ENCODE results near the gene GALNT17.
"Not testable (repeated sequence)": the region's sequence is repeated elsewhere in the genome, so short reads cannot be mapped to it uniquely, and the experiment has no call there.

GALNT17 gene

DNA sequence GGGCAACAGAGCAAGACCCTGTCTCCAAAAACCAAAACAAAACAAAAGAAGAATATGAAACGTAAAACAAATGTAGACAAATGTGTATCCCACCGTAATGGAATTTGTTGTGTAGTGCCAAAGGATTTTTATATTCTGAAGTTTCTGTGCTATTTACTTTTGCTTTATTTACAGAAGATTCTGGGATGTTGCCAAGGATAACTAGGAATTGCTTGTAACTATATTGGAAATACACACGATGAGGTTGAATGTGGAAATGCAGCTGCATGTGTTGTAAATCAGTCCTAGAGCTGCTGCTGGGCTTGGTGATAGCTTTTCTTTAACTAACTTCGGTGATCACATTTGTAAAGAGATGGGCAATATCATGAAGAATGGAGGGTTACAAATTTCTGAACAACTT lies 39.5 kb downstream of the GALNT17 start:
- no peak for DNase-seq

DNA sequence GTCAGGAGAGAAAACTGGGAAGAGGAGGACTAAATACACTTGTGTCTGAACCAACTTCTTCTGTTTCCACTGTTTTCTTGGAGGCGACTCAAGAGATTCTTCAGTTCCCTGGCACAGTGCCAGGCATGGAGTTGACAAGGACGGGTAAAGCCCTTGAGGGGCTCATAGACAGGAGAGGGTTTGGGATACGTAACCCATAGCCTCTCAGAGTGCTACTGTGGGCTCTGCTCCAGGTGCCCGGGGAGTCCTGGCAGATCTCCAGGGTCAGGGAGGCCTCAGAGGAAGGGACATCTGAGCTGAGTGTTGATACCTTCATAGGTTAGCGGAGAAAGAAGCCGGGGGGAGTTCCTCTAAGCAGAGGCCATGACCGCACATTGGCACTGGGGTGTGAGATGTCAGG lies 42.0 kb downstream of the GALNT17 start:
- DNase-seq = no peak

DNA sequence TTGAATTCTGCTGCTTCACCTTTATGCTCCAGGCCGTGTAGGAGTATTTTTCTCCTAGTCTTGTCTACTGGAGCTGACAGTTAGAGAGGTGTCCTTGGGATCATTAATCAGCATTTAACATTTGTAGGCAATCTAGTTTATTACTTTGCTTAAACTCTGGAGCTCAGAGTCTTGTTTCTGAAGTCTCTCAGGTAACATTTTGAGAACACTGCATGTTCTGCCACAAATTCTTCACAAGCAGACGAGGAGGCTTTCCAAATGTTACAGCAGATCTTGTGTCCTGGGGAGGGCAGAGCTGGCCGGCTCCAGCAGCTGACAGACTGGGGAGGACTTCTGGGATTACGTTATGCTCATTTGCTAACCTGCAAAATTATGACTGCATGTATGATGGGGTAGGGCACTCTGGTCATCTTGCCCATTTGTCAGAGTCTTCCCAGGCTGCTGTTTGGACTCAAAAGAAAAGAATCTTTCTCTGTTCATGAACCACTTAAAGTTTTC lies 50.5 kb downstream of the GALNT17 start:
- DNase-seq = no peak

- DNase-seq = no peak
These were observed 52.2 kb downstream of the GALNT17 start for GRCh38 chr7:71184136-71184535.

DNA sequence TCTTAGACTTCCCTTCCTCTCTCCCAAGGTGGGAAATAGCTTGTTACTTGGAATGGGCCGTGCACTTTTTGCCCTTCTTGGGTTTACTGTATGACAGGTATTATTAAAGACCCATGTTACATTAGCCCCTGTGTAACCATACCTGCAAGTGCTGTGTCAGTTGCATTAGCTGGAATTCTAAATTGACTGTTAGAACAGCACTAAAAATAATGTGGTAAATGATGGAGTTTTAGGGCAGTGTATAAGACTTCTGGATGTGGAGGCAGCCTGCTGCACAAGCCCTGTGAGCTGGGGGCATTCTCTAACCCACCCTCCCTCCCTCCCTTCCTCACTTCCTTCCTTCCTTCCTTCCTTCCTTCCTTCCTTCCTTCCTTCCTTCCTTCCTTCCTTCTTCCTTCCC lies 52.7 kb downstream of the GALNT17 start:
- no peak for DNase-seq

DNA sequence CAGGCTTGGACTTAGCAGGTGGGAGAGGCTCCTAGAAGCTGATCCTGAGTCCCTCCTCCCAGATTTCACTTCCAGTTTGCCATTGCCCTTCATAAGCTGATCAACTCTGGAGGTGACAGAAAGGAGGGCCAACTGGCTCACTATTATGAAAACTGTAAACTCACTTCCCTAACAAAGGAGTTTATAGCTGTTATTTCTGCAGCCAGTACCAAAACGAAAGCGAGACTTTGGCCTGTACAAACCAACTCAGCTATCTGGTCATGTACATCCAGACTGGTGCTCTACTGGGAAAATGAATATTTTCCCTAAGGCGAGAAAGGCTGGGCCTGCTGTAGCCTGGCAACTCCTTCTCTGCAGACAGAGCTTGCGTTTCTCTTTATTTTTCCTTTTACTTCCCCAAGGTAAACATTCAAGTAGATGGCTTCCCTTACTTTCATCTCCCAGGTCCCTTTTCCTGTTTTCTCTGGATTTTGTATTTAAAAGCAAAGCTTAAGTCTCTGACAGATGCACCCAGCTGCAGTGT lies 54.7 kb downstream of the GALNT17 start:
- no peak for DNase-seq

DNA sequence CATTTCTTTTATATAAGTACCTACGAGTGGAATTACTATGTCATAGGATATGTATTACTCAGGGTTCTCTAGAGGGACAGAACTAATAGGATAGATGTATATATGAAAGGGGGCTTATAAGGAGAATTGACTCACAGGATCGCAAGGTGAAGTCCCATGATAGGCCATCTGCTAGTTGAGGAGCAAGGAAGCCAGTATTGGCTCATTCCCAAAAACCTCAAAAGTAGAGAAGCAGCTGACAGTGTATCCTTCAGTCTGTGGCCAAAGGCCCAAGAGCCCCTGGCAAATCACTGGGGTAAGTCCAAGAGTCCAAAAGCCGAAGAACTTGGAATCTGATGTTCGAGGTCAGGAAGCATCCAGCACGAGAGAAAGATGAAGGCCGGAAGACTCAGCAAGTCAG lies 59.8 kb downstream of the GALNT17 start:
- no peak for DNase-seq

DNA sequence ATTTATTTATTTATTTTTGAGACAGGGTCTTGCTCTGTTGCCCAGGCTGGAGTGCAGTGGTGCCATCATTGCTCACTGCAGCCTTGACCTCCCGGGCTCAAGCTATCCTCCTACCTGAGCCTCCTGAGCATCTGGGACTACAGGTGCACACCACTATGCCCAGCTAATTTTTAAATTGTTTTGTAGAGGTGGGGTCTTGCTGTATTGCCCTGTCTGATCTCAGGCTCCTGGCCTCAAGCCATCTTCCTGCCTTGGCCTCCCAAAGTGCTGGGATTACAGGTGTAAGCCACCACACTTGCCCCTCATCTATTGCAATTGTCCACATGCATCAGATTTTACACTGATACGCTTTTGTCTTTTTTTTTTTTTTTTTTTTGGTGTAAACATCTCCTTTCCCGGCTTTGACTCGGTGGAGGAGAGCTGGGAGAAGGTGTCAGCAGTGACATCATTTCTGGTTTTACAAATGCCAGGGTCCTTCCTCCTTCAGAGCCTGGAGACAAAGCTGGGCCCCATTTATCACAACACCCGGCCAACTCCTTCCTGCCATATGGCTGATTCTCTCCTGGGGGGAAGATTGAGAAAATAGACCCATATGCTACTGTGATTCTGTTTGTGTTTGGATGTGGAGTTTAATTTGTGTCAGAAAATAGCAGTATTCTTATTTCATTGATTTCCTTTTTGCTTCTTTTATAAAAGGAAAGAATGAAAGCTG lies 61.3 kb downstream of the GALNT17 start:
- no peak for DNase-seq

DNA sequence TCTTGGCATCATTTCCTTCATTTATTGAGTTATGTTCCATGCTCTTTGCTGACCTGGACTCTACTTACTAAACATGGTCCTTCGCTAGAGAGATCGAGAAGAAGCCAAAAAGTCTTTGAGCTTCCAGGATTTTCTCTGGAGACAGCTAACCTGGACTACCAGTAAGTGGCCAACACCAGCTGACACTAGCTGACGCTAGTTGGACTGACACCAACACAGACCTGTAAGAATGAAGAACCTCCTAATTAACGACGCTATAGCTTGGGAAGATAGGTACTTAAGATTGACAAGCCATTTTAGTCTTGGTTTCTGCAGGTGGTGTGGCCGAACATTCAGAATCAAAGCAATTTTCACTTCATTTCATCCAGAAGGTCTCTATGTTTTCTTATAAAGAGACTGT lies 66.4 kb downstream of the GALNT17 start:
- DNase-seq = no peak

DNA sequence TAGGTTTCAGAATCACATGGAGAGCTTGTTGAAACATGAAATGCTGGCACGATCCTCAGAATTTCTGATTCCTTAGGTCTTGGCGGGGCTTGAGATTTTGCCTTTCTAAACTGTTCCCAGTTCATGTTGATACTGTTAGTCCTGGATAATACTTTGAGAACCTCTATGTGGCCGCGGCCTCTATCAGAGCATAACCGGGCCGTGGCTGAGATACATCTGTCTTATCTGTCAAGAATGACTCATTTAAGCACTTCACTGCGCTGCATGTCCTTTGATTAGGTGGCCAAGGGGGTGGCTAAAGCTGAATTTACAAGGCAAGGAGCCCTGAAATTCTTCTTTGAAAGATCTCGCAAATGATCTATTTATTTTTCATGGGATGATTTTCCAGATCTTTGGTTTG lies 66.9 kb downstream of the GALNT17 start:
- DNase-seq = no peak

DNA sequence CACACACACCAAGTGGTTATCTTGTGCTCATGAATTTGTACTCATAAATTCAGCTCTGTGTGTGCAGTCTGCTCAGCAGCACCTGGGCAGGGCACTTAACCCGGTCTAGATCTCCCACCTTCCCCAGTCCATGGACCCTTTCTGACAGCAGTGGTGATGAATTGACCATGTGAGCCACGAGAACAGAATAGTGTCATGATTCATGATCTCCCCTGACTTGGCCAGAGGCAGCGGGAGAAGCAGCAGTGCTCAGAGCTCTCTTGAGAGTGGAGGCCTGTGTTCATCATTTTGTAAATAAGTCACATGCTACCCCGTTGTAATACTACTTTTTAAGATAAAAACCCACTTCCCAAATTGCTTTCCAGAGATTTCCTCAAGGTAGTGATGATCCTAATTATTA lies 74.2 kb downstream of the GALNT17 start:
- DNase-seq = no peak

DNA sequence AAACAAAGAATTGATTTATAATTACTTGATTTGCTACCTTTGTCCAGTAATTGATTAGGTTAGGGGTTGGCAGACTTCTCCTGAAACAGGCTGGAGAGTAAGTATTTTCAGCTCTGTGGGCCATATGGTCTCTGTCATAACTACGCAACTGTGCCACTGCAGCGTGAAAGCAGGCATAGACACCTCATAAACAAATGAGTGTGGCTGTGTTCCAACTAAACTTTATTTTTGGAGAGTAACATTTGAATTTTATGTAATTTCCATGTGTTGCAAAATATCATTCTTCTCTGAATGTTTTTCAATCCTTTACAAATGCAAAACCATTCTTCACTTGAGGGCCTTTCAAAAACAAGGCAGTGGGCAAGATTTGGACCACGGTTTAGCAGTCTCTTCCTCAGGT lies 76.9 kb downstream of the GALNT17 start:
- DNase-seq = no peak

DNA sequence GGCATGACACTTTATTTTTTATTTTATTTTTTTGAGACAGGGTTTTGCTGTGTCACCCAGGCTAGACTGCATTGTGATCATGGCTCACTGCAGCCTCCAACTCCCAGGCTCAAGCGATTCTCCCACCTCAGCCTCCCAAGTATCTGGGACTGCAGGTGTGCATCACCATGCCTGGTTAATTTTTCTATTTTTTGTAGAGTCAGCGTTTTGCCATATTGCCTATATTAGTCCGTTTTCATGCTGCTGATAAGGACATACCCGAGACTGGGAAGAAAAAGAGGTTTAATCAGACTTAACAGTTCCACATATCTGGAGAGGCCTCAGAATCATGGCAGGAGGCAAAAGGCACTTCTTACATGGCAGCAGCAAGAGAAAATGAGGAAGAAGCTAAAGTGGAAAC lies 77.5 kb downstream of the GALNT17 start:
- not testable (repeated sequence) for DNase-seq

- DNase-seq = no peak
These were observed 78.3 kb downstream of the GALNT17 start for GRCh38 chr7:71210220-71210619.

GRCh38 chr7:71212433-71212832 lies 80.5 kb downstream of the GALNT17 start:
- DNase-seq = not testable (repeated sequence)

- no peak for DNase-seq
These were observed 84.3 kb downstream of the GALNT17 start for GRCh38 chr7:71216211-71216610.

- no peak for DNase-seq
These were observed 88.3 kb downstream of the GALNT17 start for GRCh38 chr7:71220210-71220695.

GRCh38 chr7:71221049-71221448 lies 89.1 kb downstream of the GALNT17 start:
- DNase-seq = no peak

DNA sequence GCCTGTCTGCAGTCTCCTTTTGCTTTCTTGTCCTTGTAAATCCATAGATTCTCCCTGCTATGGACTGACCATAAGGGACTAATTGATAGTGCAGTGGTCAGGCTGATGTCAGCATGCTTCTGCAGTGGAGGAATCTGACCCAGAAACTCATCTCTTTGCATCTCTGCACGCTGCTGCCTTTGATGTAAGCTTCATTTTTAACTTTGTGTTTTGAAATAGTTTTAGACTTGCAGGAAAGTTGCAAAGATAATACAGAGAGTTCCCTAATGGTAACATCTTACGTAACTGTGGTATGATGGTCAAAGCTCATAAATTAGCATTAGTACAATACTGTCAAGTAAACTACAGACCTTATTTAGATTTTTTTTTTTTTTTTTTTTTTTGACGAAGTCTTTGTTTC lies 89.6 kb downstream of the GALNT17 start:
- no peak for DNase-seq

GRCh38 chr7:71227126-71227525 lies 95.2 kb downstream of the GALNT17 start:
- DNase-seq = no peak

- DNase-seq = no peak
These were observed 97.2 kb downstream of the GALNT17 start for GRCh38 chr7:71229148-71229547.

GRCh38 chr7:71229699-71230098 lies 97.8 kb downstream of the GALNT17 start:
- no peak for DNase-seq

DNA sequence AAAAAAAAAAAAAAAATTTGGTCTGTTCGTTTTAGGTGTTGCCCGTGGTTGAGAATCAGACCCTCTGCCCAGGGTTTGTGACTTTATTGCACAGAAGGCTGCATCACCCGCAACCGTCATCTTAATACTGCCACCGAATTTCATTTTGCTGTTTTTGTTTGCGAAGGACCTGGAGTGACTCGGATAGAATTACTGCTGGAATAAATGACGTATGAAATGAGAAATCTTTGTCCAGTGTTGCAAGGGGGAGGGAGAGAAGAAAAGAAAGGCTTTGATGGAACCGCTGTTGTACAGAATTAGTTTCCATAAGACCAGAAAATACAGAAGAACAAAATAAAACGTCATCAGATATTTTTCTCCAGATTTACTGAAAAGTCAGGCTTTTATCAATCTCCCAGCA lies 103.3 kb downstream of the GALNT17 start:
- DNase-seq = no peak

- no peak for DNase-seq
These were observed 104.5 kb downstream of the GALNT17 start for GRCh38 chr7:71236230-71237105.

All from activated CD4-positive, alpha-beta T cell treated with anti-CD3 and anti-CD28 coated beads for 48 hours (primary cell).